Stimulated activated CD4-positive, alpha-beta T cell treated with anti-CD3 and anti-CD28 coated beads, TNF-alpha, amount 100 ng/mL, for 4 hours (primary cell): ENCODE data around the gene ATP5ME.
A peak's percentile ranks its signal among the peaks of the same experiment; 100 is the strongest.
"Not testable (repeated sequence)": the region's sequence is repeated elsewhere in the genome, so short reads cannot be mapped to it uniquely, and the experiment has no call there.

Experiments
- DNase-seq, 3 experiments: peaks; one replicate each; pipeline ENCODE4 v3.0.0-alpha.2; 2020; ENCODE audit warnings: low read depth in 3 of 3

ATP5ME gene

DNA sequence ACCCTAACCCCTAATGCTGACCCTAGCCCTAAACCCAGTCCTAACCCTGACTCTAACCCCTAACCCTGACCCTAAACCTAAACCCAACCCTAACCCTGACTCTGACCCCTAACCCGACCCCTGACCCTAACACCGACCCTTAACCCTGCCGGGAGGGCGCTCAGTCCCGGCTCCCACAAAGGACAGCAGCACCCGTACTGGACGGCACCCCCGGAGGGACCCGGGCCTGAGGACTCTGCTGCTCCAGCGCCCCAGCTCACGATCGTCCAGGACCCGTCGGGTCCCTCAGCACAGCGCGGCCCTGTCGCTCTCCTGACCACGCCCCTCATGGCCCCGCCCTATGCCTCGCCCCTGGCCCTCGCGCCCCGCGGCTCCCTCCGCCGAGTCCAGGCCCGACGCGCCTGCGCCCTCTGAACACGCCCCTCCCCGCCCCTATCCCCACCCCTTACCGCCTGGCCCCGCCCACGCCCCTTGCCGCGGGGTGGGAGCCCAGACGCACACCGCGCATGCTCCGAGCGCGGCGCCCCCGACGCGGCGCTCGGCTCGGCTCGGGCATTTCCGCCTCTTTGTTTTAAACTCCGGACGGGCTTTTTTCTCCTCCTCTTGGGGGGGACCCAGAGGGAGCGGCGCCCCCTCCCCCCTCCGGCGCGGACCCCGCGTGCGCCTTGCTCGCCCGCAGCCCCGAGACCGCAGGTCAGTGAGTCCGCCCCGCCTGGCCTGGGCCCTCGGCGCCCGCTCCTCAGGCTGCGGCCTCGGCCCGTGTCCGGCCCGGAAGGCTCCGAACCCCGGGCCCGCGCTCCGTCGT is 31.4 kb upstream of the ATP5ME start, which contains the start of gene PCGF3:
TSS of gene PCGF3 (plus strand) at position 555 of the 805 bp plus-strand sequence. CDS start 27,849 bp downstream, outside the sequence.
- DNase-seq = peak; percentile 95 to 98 (median 95)

GRCh38 chr4:704971-705277 is 30.8 kb upstream of the ATP5ME start:
- DNase-seq = no peak

DNA sequence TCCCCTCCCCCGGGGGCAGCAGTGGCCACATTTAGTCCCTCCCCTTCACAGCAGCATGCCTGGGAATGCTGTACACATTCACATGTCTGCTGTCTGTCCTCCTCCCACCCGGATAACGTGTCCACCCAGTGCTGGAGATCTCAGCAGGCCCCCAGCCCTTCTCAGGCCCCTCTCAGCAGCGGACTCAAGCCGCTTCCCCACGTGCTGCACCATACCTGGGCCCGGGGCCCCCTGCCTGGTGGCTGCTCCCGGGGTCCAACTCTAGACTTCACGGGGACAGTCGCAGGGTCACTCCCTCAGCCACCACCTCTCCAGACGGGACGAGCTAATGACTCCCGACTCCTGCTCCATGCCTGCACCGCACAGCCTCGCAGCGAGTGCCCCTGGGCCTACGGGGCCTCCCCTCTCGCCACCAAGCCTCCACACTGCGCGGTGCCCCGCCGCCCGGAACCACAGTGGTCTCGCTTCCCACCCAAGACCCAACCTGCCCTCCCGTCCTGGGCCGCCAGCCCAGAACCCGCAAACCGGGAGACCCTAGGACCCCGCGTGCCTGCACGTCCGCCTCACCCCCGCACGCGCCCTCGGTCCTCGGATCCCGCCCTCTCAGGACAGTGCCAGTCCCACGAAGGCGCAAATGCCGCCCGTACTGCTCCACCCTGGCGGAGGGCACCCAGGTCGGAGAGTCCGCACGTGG is 30.3 kb upstream of the ATP5ME start:
- no peak for DNase-seq

- DNase-seq = no peak
These were observed 29.5 kb upstream of the ATP5ME start for GRCh38 chr4:703336-704197.

- DNase-seq = no peak
These were observed 28.6 kb upstream of the ATP5ME start for GRCh38 chr4:702618-703048.

- no peak for DNase-seq
These were observed 26.6 kb upstream of the ATP5ME start for GRCh38 chr4:700587-701264.

GRCh38 chr4:699816-700580 is 25.9 kb upstream of the ATP5ME start:
- no peak for DNase-seq

GRCh38 chr4:694341-694940 is 20.4 kb upstream of the ATP5ME start:
- DNase-seq = not testable (repeated sequence)

GRCh38 chr4:692771-693554 is 18.9 kb upstream of the ATP5ME start:
- DNase-seq = no peak

DNA sequence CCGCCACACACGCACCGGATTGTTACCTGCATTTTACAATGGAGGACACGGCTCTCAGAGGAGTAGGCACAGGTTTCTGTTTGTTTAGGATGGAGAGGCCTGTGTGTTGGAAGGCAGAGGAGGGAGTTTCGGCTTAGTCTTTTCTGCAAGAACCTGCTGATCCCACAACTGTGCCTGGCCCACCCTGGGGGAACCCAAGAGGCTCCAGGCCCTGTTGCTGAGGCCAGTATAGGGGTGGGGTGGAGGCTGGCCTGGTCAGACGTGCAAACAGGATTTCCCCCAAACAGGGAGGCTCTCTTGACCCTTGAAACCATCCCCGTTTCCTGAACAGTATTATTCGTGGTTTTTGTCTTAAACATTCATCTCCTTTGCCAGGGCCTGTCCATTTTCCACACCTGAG is 15.6 kb upstream of the ATP5ME start:
- DNase-seq = no peak

DNA sequence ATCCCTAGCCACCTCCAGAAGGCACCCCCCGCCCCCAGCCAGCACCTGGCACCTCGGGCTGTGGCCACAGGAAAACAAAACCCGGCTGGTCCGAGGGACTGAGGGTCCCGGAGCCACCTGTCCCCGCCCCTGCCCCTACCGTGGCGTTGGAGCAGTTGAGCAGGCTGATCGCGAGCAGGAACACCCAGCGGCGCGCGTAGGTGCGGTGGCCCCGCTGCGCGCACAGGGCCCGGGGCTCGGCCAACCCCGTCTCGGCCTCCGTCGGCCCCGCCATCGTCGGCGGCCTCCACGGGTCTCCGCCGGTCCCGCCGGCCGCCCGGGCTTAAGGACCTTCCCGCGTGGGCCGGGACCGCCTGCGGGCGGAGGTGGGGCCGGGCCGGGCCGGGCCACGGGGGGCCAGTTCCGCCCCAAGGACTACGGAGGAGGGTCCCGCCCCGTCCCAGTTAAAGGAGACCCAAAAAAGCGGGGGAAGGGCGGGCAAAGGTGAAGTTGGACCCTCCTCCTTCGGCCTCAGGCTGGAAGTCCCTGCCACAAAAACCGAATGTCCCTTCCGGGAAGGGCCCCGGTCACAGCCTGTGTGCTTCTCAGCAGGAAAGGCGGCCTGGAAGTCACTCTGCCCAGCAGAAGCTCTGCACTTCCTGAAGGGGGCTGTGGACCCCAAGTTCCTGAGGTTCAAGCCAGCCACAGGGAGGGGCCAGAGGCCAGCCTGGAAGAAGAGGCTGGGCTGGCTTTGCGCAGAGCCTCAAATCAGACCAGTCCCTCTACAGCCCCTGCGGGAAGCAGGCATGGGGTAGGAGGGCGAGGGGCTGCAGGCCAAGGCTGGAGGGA is 15.0 kb upstream of the ATP5ME start, which contains the start of gene SLC49A3:
TSS of gene SLC49A3 (minus strand) at position 298 of the 828 bp plus-strand sequence. CDS start at position 274, 24 bp downstream.
- DNase-seq = no peak

DNA sequence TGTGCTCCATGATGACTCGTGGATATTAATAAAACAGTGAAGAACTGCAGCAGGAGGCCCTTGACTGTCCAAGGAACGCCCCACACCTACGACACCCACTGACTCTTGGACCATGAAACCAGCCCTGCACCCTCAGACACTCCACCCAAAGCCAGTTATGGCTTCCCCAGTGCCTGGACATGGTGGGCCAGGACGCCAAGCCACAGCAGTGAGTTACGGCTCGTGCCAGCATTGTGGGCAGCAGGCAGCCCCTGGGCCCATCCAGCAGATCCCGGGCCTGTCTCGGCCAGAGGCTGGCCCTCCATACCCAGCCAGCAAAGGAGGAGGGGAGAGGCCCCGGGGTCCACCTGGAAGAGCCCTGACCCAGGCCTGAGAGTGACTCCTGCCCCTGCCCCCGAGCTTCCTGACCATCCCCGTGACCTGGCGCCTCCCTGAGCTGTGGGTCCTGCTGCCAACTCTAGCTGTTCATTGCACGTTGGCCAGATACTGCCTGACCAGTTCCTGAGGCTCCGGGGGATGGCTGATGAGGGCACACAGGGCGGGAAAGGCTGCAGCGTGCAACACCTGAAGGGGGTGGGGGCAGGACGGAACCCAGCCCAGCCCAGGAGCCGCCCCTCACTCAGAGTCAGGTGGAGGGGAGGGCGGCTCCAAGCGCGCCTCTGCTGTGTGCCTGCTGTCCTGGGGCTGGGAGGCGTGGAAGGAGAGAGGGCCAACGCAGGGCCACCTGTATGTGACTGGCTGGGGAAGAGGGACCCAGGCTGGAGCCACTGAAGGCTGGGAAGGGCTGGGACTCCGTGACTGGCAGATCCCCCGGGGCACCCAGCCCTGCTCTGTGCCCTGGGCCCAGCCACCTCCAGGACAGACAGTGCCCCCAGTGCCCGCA is 14.1 kb upstream of the ATP5ME start:
- DNase-seq = no peak

GRCh38 chr4:687048-687970 is 13.2 kb upstream of the ATP5ME start:
- DNase-seq = no peak

DNA sequence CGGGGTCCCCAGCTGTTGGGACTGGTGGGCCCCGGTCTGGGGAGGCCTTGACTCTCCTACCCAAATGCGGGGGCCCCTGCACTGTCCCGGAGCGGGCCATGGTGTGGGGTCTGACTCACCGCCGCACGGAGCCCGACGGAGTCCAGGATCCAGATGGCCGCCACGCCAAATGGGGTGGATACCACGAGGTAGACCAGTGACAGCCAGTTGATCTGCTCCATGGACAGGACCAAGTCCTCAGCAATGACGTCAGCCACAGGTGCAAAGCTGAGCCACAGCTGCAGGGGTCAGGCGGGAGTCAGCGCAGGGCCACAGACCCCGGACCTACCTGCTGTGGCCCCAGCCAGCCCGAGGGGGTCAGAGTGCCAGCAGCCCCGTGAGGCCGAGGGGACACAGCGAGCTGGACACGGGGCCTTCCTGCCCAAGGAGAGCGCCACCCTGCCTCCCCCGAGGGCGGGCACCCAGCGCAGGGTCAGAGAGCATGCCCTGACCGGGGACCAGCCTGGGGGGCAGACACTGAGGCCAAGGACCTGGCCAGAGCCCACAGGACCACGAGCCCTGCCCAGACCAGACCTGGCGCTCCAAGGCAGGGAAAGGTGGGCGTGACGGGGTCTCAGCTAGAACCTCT is 12.5 kb upstream of the ATP5ME start:
- DNase-seq = no peak

DNA sequence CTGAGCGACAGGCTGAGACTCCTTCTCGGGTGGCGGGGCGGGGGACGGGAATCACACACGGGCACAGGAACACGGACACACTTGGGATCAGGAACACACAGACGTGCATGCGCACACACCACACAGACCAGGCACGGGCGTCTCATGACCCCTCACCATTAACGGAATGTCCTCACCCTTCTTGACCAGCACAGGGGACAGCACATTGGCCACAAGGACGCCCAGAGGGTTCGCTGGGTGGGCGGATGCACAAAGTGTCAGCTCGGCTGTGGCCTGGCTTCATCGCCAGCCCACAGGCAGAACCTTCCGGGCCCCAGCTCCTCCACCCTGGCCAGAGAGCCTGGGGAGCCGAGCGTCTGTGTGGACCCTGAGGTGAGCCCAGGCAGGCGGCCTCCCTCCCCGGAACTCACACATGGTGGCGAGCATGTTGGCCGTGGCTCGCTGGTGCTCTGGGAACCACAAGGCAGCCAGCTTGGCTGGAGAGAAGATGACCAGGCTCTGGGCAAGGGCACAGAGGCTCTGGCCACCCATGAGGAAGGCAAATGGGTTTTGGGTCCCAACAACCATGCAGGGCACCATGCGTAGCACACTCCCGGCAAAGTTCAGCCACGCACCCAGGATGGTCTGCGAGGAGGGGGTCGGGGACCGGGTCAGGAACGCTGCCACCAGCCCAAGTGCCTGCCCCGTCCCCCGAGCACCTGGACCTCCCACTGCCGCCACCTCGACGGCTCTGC is 11.8 kb upstream of the ATP5ME start:
- no peak for DNase-seq
